SK-N-SH (cell line): Measurements from ENCODE around the gene RTN4RL2. TPM values are rescaled to one million over a fixed set of nuclear protein-coding genes. Genes with fewer than 3 reads are reported as not detected.

Experiments
- CTCF ChIA-PET: fragments of 300-600, 350-600 bp; formaldehyde crosslinking; extraction: SDS; loops from one replicate; lab custom pipeline; 2021; lab: Yijun Ruan, JAX
- POLR2A ChIA-PET: fragments of 350-600 bp; sonication (Branson Sonifier 250); formaldehyde crosslinking; extraction: SDS; loops from one replicate; lab custom pipeline; 2020; ENCODE audit warnings: antibody characterized with exemption, inconsistent platforms; lab: Yijun Ruan, JAX
- DNase-seq: peaks from one replicate; pipeline ENCODE4 v3.0.0; 2012
- H2AFZ ChIP-seq: fragments of 200-600 bp; sonication (generic); 2 replicates; pipeline ENCODE4 v1.8.1; 2016; ENCODE audit warnings: antibody characterized with exemption, mild to moderate bottlenecking, low read depth
- H3F3A ChIP-seq: fragments of 200-600 bp; sonication (generic); replicated peaks from 2 replicates; pipeline ENCODE3; 2016; ENCODE audit warnings: antibody characterized with exemption, mild to moderate bottlenecking; ENCODE audit not compliant: insufficient read depth
- H3K27ac ChIP-seq, 2 experiments: fragments of 200-500 bp in 1 of 2; fragments of 200-600 bp in 1 of 2; sonication (Bioruptor generic) in 1 of 2; sonication (generic), shearing (Covaris generic) in 1 of 2; 2 replicates each; pipeline versions ENCODE4 v1.5.1 to v1.6.1; 2014 to 2016; ENCODE audit warnings: low read depth in 2 of 2, inconsistent platforms in 1 of 2, low read length in 1 of 2, mild to moderate bottlenecking in 1 of 2, mixed read lengths in 1 of 2
- H3K27me3 ChIP-seq: fragments of 200-600 bp; sonication (generic), shearing (Covaris generic); 2 replicates; pipeline ENCODE4 v1.6.1; 2016; ENCODE audit warnings: mixed run types; ENCODE audit not compliant: insufficient read depth
- H3K36me3 ChIP-seq, 2 experiments: fragments of 200-500 bp in 1 of 2; fragments of 200-600 bp in 1 of 2; sonication (Bioruptor generic) in 1 of 2; sonication (generic) in 1 of 2; replicated peaks in 1 of 2; 2 replicates each; pipeline versions ENCODE3 to v1.5.1; 2014 to 2016; ENCODE audit warnings: low read length in 1 of 2, mild to moderate bottlenecking in 1 of 2; ENCODE audit not compliant: insufficient read depth in 2 of 2, control insufficient read depth in 1 of 2
- H3K4me1 ChIP-seq, 2 experiments: fragments of 200-500 bp in 1 of 2; fragments of 200-600 bp in 1 of 2; sonication (Bioruptor generic) in 1 of 2; sonication (generic), shearing (Covaris generic) in 1 of 2; 2 replicates each; pipeline versions ENCODE4 v1.5.1 to v1.6.1; 2014 to 2016; ENCODE audit warnings: low read depth in 1 of 2, low read length in 1 of 2, mixed run types in 1 of 2; ENCODE audit not compliant: insufficient read depth in 2 of 2, control insufficient read depth in 1 of 2
- H3K4me2 ChIP-seq: fragments of 200-600 bp; sonication (generic), shearing (Covaris generic); 2 replicates; pipeline ENCODE4 v1.6.1; 2017; ENCODE audit warnings: mixed run types
- H3K4me3 ChIP-seq, 2 experiments: fragments of 200-500 bp in 1 of 2; fragments of 200-600 bp in 1 of 2; sonication (Bioruptor generic) in 1 of 2; sonication (generic), shearing (Covaris generic) in 1 of 2; 2 replicates each; pipeline versions ENCODE4 v1.5.1 to v1.8.1; 2014 to 2016; ENCODE audit warnings: low read depth in 2 of 2, inconsistent platforms in 1 of 2, low read length in 1 of 2, mild to moderate bottlenecking in 1 of 2, mixed read lengths in 1 of 2, moderate library complexity in 1 of 2
- H3K79me2 ChIP-seq: fragments of 200-600 bp; sonication (generic); 2 replicates; pipeline ENCODE4 v1.8.1; 2017; ENCODE audit warnings: mild to moderate bottlenecking; ENCODE audit not compliant: insufficient read depth
- H3K9ac ChIP-seq: fragments of 200-600 bp; sonication (generic); 2 replicates; pipeline ENCODE4 v1.6.1; 2017; ENCODE audit warnings: mixed run types
- H3K9me2 ChIP-seq: fragments of 200-600 bp; sonication (generic); 2 replicates; pipeline ENCODE4 v1.6.1; 2017; ENCODE audit warnings: mixed run types
- H3K9me3 ChIP-seq: fragments of 200-600 bp; sonication (generic); 2 replicates; pipeline ENCODE4 v1.6.1; 2017; ENCODE audit warnings: mixed run types, mild to moderate bottlenecking, moderate library complexity
- H4K20me1 ChIP-seq: fragments of 200-600 bp; sonication (generic); 2 replicates; pipeline ENCODE4 v1.6.1; 2017; ENCODE audit warnings: mild to moderate bottlenecking, mixed run types; ENCODE audit not compliant: insufficient read depth
- CTCF ChIP-seq: fragments of 200-600 bp; sonication (generic); IDR thresholded peaks from 2 replicates; pipeline ENCODE4 v1.6.1; 2017; ENCODE audit warnings: antibody characterized with exemption, mild to moderate bottlenecking, moderate library complexity
- ELF1 ChIP-seq: IDR thresholded peaks from 2 replicates; pipeline ENCODE4 v1.4.0; 2012
- EP300 ChIP-seq, 2 experiments: IDR thresholded peaks; 2 replicates each; pipeline versions ENCODE4 v1.4.0 to v1.6.1; 2012; ENCODE audit warnings: borderline replicate concordance in 1 of 2, low read depth in 1 of 2, low read length in 1 of 2
- EZH2phosphoT487 ChIP-seq: fragments of 200-600 bp; sonication (generic); IDR thresholded peaks from 2 replicates; pipeline ENCODE4 v1.6.1; 2017; ENCODE audit warnings: low read depth, mixed run types, mild to moderate bottlenecking, antibody characterized with exemption, moderate library complexity, borderline replicate concordance
- FOSL2 ChIP-seq: IDR thresholded peaks from 2 replicates; pipeline ENCODE4 v1.4.0; 2012; ENCODE audit warnings: low read depth, mild to moderate bottlenecking, moderate library complexity, borderline replicate concordance
- FOXJ3 ChIP-seq: sonication (generic); formaldehyde crosslinking; IDR thresholded peaks from 2 replicates; pipeline ENCODE4 v1.5.1; 2020; ENCODE audit warnings: mild to moderate bottlenecking, missing genetic modification reagents
- GABPA ChIP-seq: IDR thresholded peaks from 2 replicates; pipeline ENCODE4 v1.4.0; 2012; ENCODE audit warnings: low read depth, mild to moderate bottlenecking
- GATA2 ChIP-seq: sonication (generic); formaldehyde crosslinking; IDR thresholded peaks from 2 replicates; pipeline ENCODE4 v1.5.0; 2020; ENCODE audit warnings: mild to moderate bottlenecking, missing genetic modification reagents
- MEF2A ChIP-seq: IDR thresholded peaks from 2 replicates; pipeline ENCODE4 v1.4.0; 2012; ENCODE audit warnings: low read depth, borderline replicate concordance
- MXI1 ChIP-seq: IDR thresholded peaks from 2 replicates; pipeline ENCODE4 v1.6.1; 2012; ENCODE audit warnings: mild to moderate bottlenecking, low read depth, low read length, improper control_type of control experiment
- POLR2AphosphoS5 ChIP-seq: IDR thresholded peaks from 2 replicates; pipeline ENCODE4 v1.6.1; 2012; ENCODE audit warnings: low read depth, low read length
- REST ChIP-seq: IDR thresholded peaks from 2 replicates; pipeline ENCODE4 v1.6.1; 2012; ENCODE audit warnings: mild to moderate bottlenecking, low read depth, low read length, moderate library complexity
- RXRA ChIP-seq: IDR thresholded peaks from 2 replicates; pipeline ENCODE4 v1.4.0; 2012; ENCODE audit warnings: low read depth, mild to moderate bottlenecking, borderline replicate concordance
- SIN3A ChIP-seq: IDR thresholded peaks from 2 replicates; pipeline ENCODE4 v1.6.1; 2012; ENCODE audit warnings: low read depth, mild to moderate bottlenecking, low read length, moderate library complexity, borderline replicate concordance
- SMC3 ChIP-seq: IDR thresholded peaks from 2 replicates; pipeline ENCODE4 v1.6.1; 2012; ENCODE audit warnings: low read depth, low read length, improper control_type of control experiment
- TAF1 ChIP-seq: IDR thresholded peaks from 2 replicates; pipeline ENCODE4 v1.6.1; 2012; ENCODE audit warnings: low read depth, mild to moderate bottlenecking, low read length, moderate library complexity, borderline replicate concordance
- TCF12 ChIP-seq: IDR thresholded peaks from 2 replicates; pipeline ENCODE4 v1.4.0; 2012
- YY1 ChIP-seq: IDR thresholded peaks from 2 replicates; pipeline ENCODE4 v1.4.0; 2012; ENCODE audit warnings: low read depth, mild to moderate bottlenecking
- WGBS: methylation state at CpG from one replicate; pipeline ENCODE4 v1.1.6; 2017; ENCODE audit warnings: low lambda C conversion rate; 5-methylcytosine and 5-hydroxymethylcytosine counted together
- polyA plus RNA-seq, 3 experiments: library from polyadenylated mRNA; depleted of rRNA; stranded (reverse); fragments of >200 nt; gene quantifications; 2 replicates each; pipeline ENCODE4 v1.2.3, GENCODE V29; 2012
- TF ChIP-seq, protein P1 (sequence below): IDR thresholded peaks from 2 replicates; pipeline ENCODE4 v1.4.0; 2012; ENCODE audit warnings: low read depth, borderline replicate concordance

The RTN4RL2 gene
- polyA plus RNA-seq, 1 of the 3 experiments (the other 2 are of a cell fraction), result 0.30 TPM

DNA sequence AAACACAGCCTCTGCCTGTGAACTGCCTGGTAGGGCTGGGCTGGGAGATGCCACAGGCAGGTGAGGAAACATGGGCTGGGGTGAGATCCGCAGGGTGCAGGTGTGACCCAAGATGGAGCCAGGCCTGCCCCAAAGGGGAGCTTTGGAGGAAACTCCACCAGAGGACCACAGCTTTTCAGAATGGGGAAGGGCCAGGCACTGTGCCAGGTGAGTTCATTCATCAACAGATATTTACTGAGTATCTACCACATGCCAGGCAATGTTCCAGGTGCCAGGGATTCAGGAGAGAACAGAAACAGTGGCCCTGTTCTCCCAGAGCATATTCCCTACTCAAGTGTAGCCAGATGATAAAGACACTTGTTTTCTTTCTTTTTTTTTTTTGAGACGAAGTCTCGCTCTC is 11.2 kb downstream of the RTN4RL2 start:
- Histone ChIP-seq H3K9me3 (no peaks in the 10 kb centered on the region), H3K36me3 (no peaks in the 10 kb centered on the region), H3K4me2 (no peak overlapping the region), H3K27me3 (no peaks in the 10 kb centered on the region), H3K4me1 (peaks cover 0 to 4% of the 10 kb centered on the region in 2 experiments; a peak in 1 of 4 replicates), H3K27ac (no peak overlapping the region), H3F3A (no peaks in the 10 kb centered on the region), H4K20me1 (no peaks in the 10 kb centered on the region), H3K79me2 (no peaks in the 10 kb centered on the region), H3K9me2 (no peaks in the 10 kb centered on the region), H3K9ac (no peak overlapping the region), H3K4me3 (no peak overlapping the region), H2AFZ (no peak overlapping the region)
- CTCF ChIA-PET, result interaction anchor here (0.9 to 6.4 kb wide), 5 partner anchors 10 to 56 kb away, joined by 3 to 38 read pairs (median 19); partner anchors contain the start of gene RTN4RL2
- TF ChIP-seq GABPA (no peak), FOSL2 (no peak), POLR2AphosphoS5 (no peak), SIN3A (no peak), MXI1 (no peak), ELF1 (no peak), EZH2phosphoT487 (no peak), TCF12 (no peak), REST (no peak), FOXJ3 (CRISPR knock-in tag) (no peak), TAF1 (no peak), YY1 (no peak), EP300 (IDR thresholded peaks at IDR 0.05; ENCODE audit: borderline replicate concordance in 1 of 2, low read depth in 1 of 2, low read length in 1 of 2) (no peak), GATA2 (CRISPR knock-in tag) (no peak), RXRA (no peak), MEF2A (no peak), SMC3 (no peak), CTCF (no peak)
- TF ChIP-seq, protein P1, sequence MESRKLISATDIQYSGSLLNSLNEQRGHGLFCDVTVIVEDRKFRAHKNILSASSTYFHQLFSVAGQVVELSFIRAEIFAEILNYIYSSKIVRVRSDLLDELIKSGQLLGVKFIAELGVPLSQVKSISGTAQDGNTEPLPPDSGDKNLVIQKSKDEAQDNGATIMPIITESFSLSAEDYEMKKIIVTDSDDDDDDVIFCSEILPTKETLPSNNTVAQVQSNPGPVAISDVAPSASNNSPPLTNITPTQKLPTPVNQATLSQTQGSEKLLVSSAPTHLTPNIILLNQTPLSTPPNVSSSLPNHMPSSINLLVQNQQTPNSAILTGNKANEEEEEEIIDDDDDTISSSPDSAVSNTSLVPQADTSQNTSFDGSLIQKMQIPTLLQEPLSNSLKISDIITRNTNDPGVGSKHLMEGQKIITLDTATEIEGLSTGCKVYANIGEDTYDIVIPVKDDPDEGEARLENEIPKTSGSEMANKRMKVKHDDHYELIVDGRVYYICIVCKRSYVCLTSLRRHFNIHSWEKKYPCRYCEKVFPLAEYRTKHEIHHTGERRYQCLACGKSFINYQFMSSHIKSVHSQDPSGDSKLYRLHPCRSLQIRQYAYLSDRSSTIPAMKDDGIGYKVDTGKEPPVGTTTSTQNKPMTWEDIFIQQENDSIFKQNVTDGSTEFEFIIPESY, result no peak
- POLR2A ChIA-PET, result no interaction called here
- DNase-seq, result no peak
- WGBS, result 76% methylated on average over 3 of the region's 3 CpGs
